NCI-H748 treated with DMSO at 0.1 percent for 48 hours (cell line): ENCODE measurements around the gene ZBTB45.

Experiments used
- DNase-seq: peaks from one replicate; lab custom pipeline; 2025; lab: John Stamatoyannopoulos, UW

The ZBTB45 gene

GRCh38 chr19:58538257-58539168, 18.9 kb upstream of the ZBTB45 start:
- peak; percentile 88 for DNase-seq

- no peak for DNase-seq
These were observed 17.5 kb upstream of the ZBTB45 start for GRCh38 chr19:58536852-58537798.

- DNase-seq, result no peak
These were observed 16.2 kb upstream of the ZBTB45 start for GRCh38 chr19:58535857-58536256.

GRCh38 chr19:58531034-58531840, 11.6 kb upstream of the ZBTB45 start:
- no peak for DNase-seq

- no peak for DNase-seq
These were observed 9.8 kb upstream of the ZBTB45 start for GRCh38 chr19:58529405-58529804.

GRCh38 chr19:58522709-58523108, 3.1 kb upstream of the ZBTB45 start:
- DNase-seq, result no peak

- no peak for DNase-seq
These were observed 2.0 kb upstream of the ZBTB45 start for GRCh38 chr19:58521651-58522050.

GRCh38 chr19:58520257-58520599, 618 bp upstream of the ZBTB45 start:
- DNase-seq, result no peak

- DNase-seq, result peak; percentile 81
These were observed 589 bp downstream of the ZBTB45 start for GRCh38 chr19:58519087-58519354.

GRCh38 chr19:58518256-58519086, 1.1 kb downstream of the ZBTB45 start:
- no peak for DNase-seq

- no peak for DNase-seq
These were observed 2.4 kb downstream of the ZBTB45 start for GRCh38 chr19:58516964-58517833.

GRCh38 chr19:58516246-58516836, 3.3 kb downstream of the ZBTB45 start:
- no peak for DNase-seq

GRCh38 chr19:58515259-58515658, 4.4 kb downstream of the ZBTB45 start:
- DNase-seq, result no peak

- no peak for DNase-seq
These were observed 5.0 kb downstream of the ZBTB45 start for GRCh38 chr19:58514564-58515022.

- peak; percentile 87 for DNase-seq
These were observed 5.7 kb downstream of the ZBTB45 start for GRCh38 chr19:58513694-58514563.

GRCh38 chr19:58513213-58513693, 6.4 kb downstream of the ZBTB45 start:
- no peak for DNase-seq

GRCh38 chr19:58511353-58512208, 8.0 kb downstream of the ZBTB45 start, which contains the start of gene SLC27A5:
SLC27A5 (minus strand) TSS chr19:58511992; CDS start chr19:58511955, 37 bp downstream.
- no peak for DNase-seq
